Measurements from ENCODE around the gene RNF103.

DNA sequence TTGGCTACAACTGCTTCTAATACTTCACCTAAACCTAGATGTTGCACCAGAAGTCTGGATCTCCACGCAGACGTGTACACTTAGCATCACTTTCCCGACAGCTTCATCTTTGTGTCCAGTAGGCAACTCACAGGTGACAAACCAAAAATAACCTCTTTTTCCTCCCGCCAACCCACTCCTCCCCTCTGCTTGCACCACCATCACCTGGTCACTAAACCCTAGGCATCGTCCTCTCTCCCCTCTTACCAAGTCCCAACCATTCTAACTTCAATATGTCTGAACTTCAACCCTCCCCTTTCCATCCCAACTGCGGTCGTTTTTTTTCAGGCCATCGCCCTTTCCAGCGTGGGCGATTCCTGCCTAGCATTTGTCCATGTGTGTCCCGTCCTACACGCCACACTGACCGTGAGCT, 60.0 kb downstream of the RNF103 start:
- TF ChIP-seq CTCF (IDR thresholded peaks at IDR 0.05) (no peak), POLR2A (IDR thresholded peaks at IDR 0.05) (no peak)

Measured in Peyer's patch (tissue), 4 donors.